Measurements from ENCODE around the gene MX2.

MX2 gene

DNA sequence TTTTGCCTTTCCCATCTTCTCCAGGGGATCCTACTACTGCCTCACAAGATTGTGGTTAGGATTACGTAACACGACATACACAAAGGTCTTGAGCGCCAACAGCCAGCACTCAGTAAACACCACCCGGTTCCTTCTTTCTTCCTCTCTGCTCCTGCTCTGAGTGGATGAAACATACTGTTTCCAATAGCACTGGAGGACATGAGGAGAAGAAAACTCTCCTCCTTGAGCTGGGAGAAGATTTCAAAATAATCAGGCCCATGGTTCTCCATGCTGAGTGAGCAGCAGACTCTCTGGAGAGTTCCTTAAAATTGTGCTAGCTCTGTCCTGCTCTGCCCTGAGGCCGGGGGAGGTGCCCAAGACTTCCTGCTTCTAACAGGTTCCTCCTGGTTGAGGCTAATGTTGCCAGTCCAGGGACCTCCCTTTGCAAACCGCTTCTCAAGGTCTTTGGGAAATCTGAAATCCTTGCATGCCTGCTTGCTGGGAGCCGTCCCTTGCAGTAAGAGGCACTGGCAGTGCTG lies 34.8 kb downstream of the MX2 start:
- no peak for DNase-seq (ENCODE audit: low read depth, low spot score)
- in situ Hi-C loops (cut with HindIII; ENCODE audit: low sequenced_read_pairs), result no loop called here
- TF ChIP-seq, protein P1, sequence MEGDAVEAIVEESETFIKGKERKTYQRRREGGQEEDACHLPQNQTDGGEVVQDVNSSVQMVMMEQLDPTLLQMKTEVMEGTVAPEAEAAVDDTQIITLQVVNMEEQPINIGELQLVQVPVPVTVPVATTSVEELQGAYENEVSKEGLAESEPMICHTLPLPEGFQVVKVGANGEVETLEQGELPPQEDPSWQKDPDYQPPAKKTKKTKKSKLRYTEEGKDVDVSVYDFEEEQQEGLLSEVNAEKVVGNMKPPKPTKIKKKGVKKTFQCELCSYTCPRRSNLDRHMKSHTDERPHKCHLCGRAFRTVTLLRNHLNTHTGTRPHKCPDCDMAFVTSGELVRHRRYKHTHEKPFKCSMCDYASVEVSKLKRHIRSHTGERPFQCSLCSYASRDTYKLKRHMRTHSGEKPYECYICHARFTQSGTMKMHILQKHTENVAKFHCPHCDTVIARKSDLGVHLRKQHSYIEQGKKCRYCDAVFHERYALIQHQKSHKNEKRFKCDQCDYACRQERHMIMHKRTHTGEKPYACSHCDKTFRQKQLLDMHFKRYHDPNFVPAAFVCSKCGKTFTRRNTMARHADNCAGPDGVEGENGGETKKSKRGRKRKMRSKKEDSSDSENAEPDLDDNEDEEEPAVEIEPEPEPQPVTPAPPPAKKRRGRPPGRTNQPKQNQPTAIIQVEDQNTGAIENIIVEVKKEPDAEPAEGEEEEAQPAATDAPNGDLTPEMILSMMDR (IDR thresholded peaks at IDR 0.05; ENCODE audit: low read depth, low read length), result no peak
- no peak overlapping the region for H3K4me3 ChIP-seq (ENCODE audit: low read depth, low read length)

DNA sequence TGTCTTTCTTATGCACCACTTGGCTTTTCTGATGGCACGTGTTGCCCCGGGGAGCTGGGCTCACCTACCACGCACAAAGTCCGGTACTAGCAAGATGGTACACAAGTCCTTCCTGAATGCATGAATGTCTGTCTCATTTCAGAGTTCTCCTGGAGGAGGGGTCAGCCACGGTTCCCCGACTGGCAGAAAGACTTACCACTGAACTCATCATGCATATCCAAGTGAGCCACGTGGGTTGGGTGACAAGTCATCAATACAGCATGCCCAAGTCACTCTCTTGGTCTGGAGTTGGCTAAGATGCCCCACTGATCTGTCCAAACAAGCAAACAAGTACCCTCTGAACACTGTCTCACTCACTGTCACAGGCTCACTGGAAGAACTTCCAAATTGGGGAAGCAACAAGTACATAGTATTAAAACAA lies 35.7 kb downstream of the MX2 start:
- H3K4me3 ChIP-seq (ENCODE audit: low read depth, low read length), result no peak overlapping the region
- TF ChIP-seq, protein P1 (IDR thresholded peaks at IDR 0.05; ENCODE audit: low read depth, low read length), result no peak
- in situ Hi-C loops (cut with HindIII; ENCODE audit: low sequenced_read_pairs), result no loop called here
- DNase-seq (ENCODE audit: low read depth, low spot score), result no peak

GRCh38 chr21:41398251-41398650 lies 36.4 kb downstream of the MX2 start:
- H3K4me3 ChIP-seq (ENCODE audit: low read depth, low read length), result no peak overlapping the region
- in situ Hi-C loops (cut with HindIII; ENCODE audit: low sequenced_read_pairs), result no loop called here
- TF ChIP-seq, protein P1 (IDR thresholded peaks at IDR 0.05; ENCODE audit: low read depth, low read length), result no peak
- no peak for DNase-seq (ENCODE audit: low read depth, low spot score)

DNA sequence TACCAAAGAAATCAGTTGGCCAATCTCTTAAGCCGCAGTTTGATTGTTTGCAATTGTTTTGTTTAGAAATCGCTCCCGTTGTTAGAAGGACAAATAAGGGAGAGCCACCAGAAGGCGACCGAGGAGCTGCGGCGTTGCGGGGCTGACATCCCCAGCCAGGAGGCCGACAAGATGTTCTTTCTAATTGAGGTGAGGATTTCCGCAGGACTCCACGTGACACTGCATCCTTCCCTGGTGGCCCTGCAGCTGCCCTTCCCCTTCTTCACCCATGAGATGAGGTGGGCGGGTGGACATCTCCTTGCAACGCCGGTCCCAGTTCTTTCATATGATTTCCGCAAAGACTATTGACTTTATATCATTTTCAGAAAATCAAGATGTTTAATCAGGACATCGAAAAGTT lies 37.0 kb downstream of the MX2 start:
- in situ Hi-C loops (cut with HindIII; ENCODE audit: low sequenced_read_pairs), result no loop called here
- TF ChIP-seq, protein P1 (IDR thresholded peaks at IDR 0.05; ENCODE audit: low read depth, low read length), result no peak
- DNase-seq (ENCODE audit: low read depth, low spot score), result no peak
- H3K4me3 ChIP-seq (ENCODE audit: low read depth, low read length), result no peak overlapping the region

DNA sequence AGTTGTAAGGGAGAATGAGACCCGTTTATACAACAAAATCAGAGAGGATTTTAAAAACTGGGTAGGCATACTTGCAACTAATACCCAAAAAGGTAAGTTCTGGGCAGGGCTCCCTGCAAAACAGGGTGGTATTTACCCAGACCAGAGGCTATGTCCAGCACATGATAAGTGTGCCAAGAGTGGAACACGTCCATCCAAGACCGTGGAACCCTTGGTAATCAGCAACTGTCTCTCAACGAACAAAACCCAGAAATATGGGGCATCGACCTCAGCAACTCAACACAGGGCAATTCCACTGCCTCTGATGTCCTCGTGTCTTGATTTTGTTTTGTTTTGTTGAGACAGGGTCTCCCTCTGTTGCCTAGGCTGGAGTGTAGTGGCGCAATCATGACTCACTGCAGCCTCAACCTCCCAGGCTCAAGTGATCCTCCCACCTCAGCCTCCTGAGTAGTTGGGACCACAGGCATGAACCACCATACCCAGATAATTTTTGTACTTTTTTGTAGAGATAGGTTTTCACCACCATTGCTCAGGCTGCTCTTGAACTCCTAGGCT lies 37.5 kb downstream of the MX2 start:
- TF ChIP-seq, protein P1 (IDR thresholded peaks at IDR 0.05; ENCODE audit: low read depth, low read length), result no peak
- in situ Hi-C loops (cut with HindIII; ENCODE audit: low sequenced_read_pairs), result no loop called here
- DNase-seq (ENCODE audit: low read depth, low spot score), result no peak
- no peak overlapping the region for H3K4me3 ChIP-seq (ENCODE audit: low read depth, low read length)

GRCh38 chr21:41402231-41402630 lies 40.4 kb downstream of the MX2 start:
- in situ Hi-C loops (cut with HindIII; ENCODE audit: low sequenced_read_pairs), result no loop called here
- TF ChIP-seq, protein P1 (IDR thresholded peaks at IDR 0.05; ENCODE audit: low read depth, low read length), result no peak
- no peak overlapping the region for H3K4me3 ChIP-seq (ENCODE audit: low read depth, low read length)
- DNase-seq (ENCODE audit: low read depth, low spot score), result no peak

Data from astrocyte of the spinal cord (primary cell).